DOHH2 (cell line): ENCODE data around the gene SORD.

ENCODE experiments used
- H3F3A ChIP-seq: fragments of 200-600 bp; sonication (generic), shearing (Covaris generic); 2 replicates; pipeline ENCODE4 v1.6.0; 2016; ENCODE audit warnings: antibody characterized with exemption, mild to moderate bottlenecking; ENCODE audit not compliant: control insufficient read depth, insufficient read depth
- H3K27ac ChIP-seq: fragments of 200-600 bp; sonication (generic); 2 replicates; pipeline ENCODE4 v1.5.1; 2014; ENCODE audit warnings: low read depth, mild to moderate bottlenecking, low read length, moderate library complexity
- H3K27me3 ChIP-seq: fragments of 200-600 bp; sonication (generic); 2 replicates; pipeline ENCODE4 v1.6.1; 2014; ENCODE audit warnings: mild to moderate bottlenecking, low read length, mixed read lengths; ENCODE audit not compliant: control insufficient read depth
- H3K36me3 ChIP-seq: fragments of 200-600 bp; sonication (generic); 2 replicates; pipeline ENCODE4 v1.6.1; 2014; ENCODE audit warnings: mild to moderate bottlenecking, low read length, moderate library complexity, mixed read lengths; ENCODE audit not compliant: control insufficient read depth
- H3K4me1 ChIP-seq: fragments of 200-600 bp; sonication (generic); 2 replicates; pipeline ENCODE4 v1.6.1; 2014; ENCODE audit warnings: mild to moderate bottlenecking, low read length, mixed read lengths; ENCODE audit not compliant: control insufficient read depth
- H3K4me2 ChIP-seq: fragments of 200-600 bp; sonication (generic); 2 replicates; pipeline ENCODE4 v1.6.0; 2014; ENCODE audit warnings: mild to moderate bottlenecking, low read length, moderate library complexity
- H3K4me3 ChIP-seq: fragments of 200-600 bp; sonication (generic); 2 replicates; pipeline ENCODE4 v1.5.1; 2014; ENCODE audit warnings: mild to moderate bottlenecking, low read length, mixed read lengths
- H3K79me2 ChIP-seq: fragments of 200-600 bp; sonication (generic); 2 replicates; pipeline ENCODE4 v1.6.1; 2014; ENCODE audit warnings: mild to moderate bottlenecking, low read length, mixed read lengths; ENCODE audit not compliant: control insufficient read depth
- H3K9me2 ChIP-seq: fragments of 200-600 bp; sonication (generic); replicated peaks from 2 replicates; pipeline ENCODE4 v1.6.1; 2014; ENCODE audit warnings: mild to moderate bottlenecking, low read length, mixed read lengths; ENCODE audit not compliant: control insufficient read depth
- H3K9me3 ChIP-seq: fragments of 200-600 bp; sonication (generic); 2 replicates; pipeline ENCODE4 v1.6.1; 2014; ENCODE audit warnings: antibody characterized with exemption, low read length, mixed read lengths; ENCODE audit not compliant: control insufficient read depth, insufficient read depth
- H4K20me1 ChIP-seq: fragments of 200-600 bp; sonication (generic); 2 replicates; pipeline ENCODE4 v1.6.0; 2014; ENCODE audit warnings: low read depth, mild to moderate bottlenecking, antibody characterized with exemption, low read length, moderate library complexity; ENCODE audit not compliant: control insufficient read depth, insufficient read depth
- CTCF ChIP-seq: fragments of 200-600 bp; sonication (generic); IDR thresholded peaks from one replicate; pipeline ENCODE4 v1.5.1; 2014; ENCODE audit warnings: antibody characterized with exemption, mild to moderate bottlenecking, low read depth, low read length; ENCODE audit not compliant: poor library complexity, severe bottlenecking
- EZH2phosphoT487 ChIP-seq: fragments of 200-600 bp; sonication (generic); IDR thresholded peaks from 2 replicates; pipeline ENCODE4 v1.6.1; 2017; ENCODE audit warnings: borderline replicate concordance, mild to moderate bottlenecking, antibody characterized with exemption, low read length, moderate library complexity, mixed read lengths

The SORD gene

GRCh38 chr15:45120081-45120972 lies 97.3 kb downstream of the SORD start:
- no peak overlapping the region for H3K4me3 ChIP-seq
- H3F3A ChIP-seq: no peaks in the 10 kb centered on the region
- H3K9me3 ChIP-seq: no peaks in the 10 kb centered on the region
- H3K27me3 ChIP-seq: peaks cover 30% of the 10 kb centered on the region
- H4K20me1 ChIP-seq: no peaks in the 10 kb centered on the region
- H3K79me2 ChIP-seq: no peaks in the 10 kb centered on the region
- TF ChIP-seq CTCF (no peak), EZH2phosphoT487 (no peak)
- no peaks in the 10 kb centered on the region for H3K36me3 ChIP-seq
- H3K4me1 ChIP-seq: peaks cover 3% of the 10 kb centered on the region; the same call in 1 of the 2 replicates
- H3K27ac ChIP-seq: no peak overlapping the region
- no peak overlapping the region for H3K4me2 ChIP-seq
- no peaks in the 10 kb centered on the region for H3K9me2 ChIP-seq

- Histone ChIP-seq H3K27me3 (peaks cover 24% of the 10 kb centered on the region), H3K4me1 (peaks cover 3% of the 10 kb centered on the region; the same call in 1 of the 2 replicates), H4K20me1 (no peaks in the 10 kb centered on the region), H3K9me2 (no peaks in the 10 kb centered on the region), H3K9me3 (no peaks in the 10 kb centered on the region), H3F3A (no peaks in the 10 kb centered on the region), H3K27ac (no peak overlapping the region), H3K79me2 (no peaks in the 10 kb centered on the region), H3K4me3 (no peak overlapping the region), H3K36me3 (no peaks in the 10 kb centered on the region), H3K4me2 (no peak overlapping the region)
- TF ChIP-seq EZH2phosphoT487: no peak
These were observed 98.0 kb downstream of the SORD start for GRCh38 chr15:45121020-45121419.

- Histone ChIP-seq H3K9me3 (no peaks in the 10 kb centered on the region), H3K4me2 (no peak overlapping the region), H3F3A (no peaks in the 10 kb centered on the region), H3K36me3 (no peaks in the 10 kb centered on the region), H3K27me3 (peaks cover 18% of the 10 kb centered on the region), H3K9me2 (no peaks in the 10 kb centered on the region), H3K79me2 (no peaks in the 10 kb centered on the region), H3K27ac (no peak overlapping the region), H4K20me1 (no peaks in the 10 kb centered on the region), H3K4me1 (peaks cover 3% of the 10 kb centered on the region; the same call in 1 of the 2 replicates), H3K4me3 (no peak overlapping the region)
- no peak for TF ChIP-seq CTCF
- no peak for TF ChIP-seq EZH2phosphoT487
These were observed 98.9 kb downstream of the SORD start for GRCh38 chr15:45121706-45122417.
